GM19043 (cell line): ENCODE measurements around the gene OR52A1.

Experiments
- ATAC-seq: cut with Tn5 transposase; IDR thresholded peaks from one replicate; pipeline ENCODE4 v1.9.1; 2021; ENCODE audit warnings: low read depth; ENCODE audit not compliant: unreplicated experiment

Gene OR52A1

GRCh38 chr11:5137014-5137413, 17.5 kb downstream of the OR52A1 start:
- ATAC-seq: no peak

- ATAC-seq: no peak
Measured at GRCh38 chr11:5136261-5136660, 18.3 kb downstream of the OR52A1 start.

- ATAC-seq: no peak
Measured at GRCh38 chr11:5131584-5132335, 22.8 kb downstream of the OR52A1 start.

DNA sequence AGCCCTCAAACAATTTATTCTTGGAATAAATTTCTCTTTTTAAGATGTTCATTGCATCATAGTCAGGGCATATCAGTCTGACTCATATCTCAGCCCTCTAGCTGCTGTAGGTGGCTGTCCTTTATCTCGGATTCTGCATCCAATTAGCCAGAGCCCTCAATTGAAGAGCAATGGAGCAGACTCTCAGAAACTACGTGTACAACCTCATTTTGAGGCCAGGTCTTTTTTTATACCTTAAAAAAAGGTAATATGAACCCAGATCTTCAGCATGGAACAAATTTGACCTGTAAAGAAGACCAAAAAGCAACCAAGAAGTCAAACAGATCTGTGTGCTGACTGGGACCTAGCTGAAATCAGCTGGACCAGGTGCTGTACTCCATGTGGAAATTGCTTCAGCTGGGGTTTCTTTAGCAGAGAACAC, 25.1 kb downstream of the OR52A1 start:
- ATAC-seq: no peak

- no peak for ATAC-seq
Measured at GRCh38 chr11:5124891-5125620, 29.5 kb downstream of the OR52A1 start.

- ATAC-seq: peak; percentile 85
Measured at GRCh38 chr11:5123802-5124521, 30.6 kb downstream of the OR52A1 start.

GRCh38 chr11:5118893-5119292, 35.7 kb downstream of the OR52A1 start:
- no peak for ATAC-seq

GRCh38 chr11:5117588-5117987, 37.0 kb downstream of the OR52A1 start:
- ATAC-seq: no peak

DNA sequence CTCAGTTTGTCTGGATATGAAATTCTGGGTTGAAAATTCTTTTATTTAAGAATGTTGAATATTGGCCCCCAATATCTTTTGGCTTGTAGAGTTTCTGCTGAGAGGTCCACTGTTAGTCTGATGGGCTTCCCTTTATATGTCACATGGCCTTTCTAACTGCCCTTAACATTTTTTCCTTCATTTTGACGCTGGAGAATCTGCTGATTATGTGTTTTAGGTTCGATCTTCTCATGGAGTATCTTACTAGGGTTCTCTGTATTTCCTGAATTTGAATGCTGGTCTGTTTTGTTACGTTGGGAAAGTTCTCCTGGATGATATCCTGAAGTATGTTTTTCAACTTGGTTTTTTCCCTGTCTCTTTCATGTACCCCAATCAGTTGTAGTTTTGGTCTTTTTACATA, 39.2 kb downstream of the OR52A1 start:
- no peak for ATAC-seq

DNA sequence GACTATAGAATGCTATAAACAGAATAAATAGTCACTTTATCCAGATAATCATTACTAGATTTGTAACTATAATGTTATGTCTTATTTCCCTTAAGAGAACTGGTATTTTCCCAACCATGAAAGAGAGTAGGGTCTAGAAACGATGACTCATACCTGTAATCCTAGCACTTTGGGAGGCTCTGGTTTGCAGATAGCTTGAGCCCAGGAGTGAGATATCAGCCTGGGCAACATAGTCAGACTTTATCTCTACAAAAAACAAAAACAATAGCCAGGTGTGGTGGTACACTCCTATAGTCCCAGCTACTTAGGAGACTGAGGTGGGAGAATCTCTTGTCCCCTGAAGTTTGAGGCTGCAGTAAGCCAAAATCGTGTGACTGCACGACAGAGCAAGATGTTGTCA, 47.3 kb downstream of the OR52A1 start:
- ATAC-seq: no peak

DNA sequence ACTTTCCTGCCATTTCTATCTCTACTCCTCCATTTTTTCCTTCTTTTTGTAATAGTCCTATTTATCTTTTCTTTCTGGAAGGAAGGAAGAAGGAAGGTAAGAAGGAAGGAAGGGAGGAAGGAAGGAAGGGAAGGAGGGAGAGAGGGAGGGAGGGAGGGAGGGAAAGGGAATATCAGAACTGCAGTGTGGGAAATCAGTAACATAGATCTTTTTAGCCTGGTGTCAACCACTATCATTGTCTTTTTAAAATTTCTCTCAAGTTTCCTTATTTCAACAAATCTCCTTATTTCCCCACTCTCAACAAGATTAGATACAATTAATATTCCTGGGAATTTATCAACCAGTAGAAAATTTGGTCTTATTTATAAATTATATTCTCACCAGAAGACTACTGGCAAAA, 51.5 kb downstream of the OR52A1 start:
- no peak for ATAC-seq

GRCh38 chr11:5102246-5102645, 52.3 kb downstream of the OR52A1 start:
- no peak for ATAC-seq

GRCh38 chr11:5096011-5096410, 58.5 kb downstream of the OR52A1 start:
- ATAC-seq: no peak
